Natural killer cell treated with Interleukin-12 subunit alpha and Interleukin-12 subunit beta and Interleukin-15 and Interleukin-18, amount 100 ng/mL, for 72 hours (primary cell): Measurements from ENCODE around the gene TLR9. TPM values are rescaled to one million over a fixed set of nuclear protein-coding genes. Genes with fewer than 3 reads are reported as not detected.

ENCODE experiments used
- ATAC-seq, 2 donors: fragments of 150-1000 bp; cut with Tn5 transposase in 1 of 2; sonication (Bioruptor Pico), chemical (Tn5 transposase) in 1 of 2; 2 replicates each; pipeline ENCODE4 v1.10.0; 2021
- DNase-seq: peaks from one replicate; pipeline ENCODE4 v3.0.0; 2022; ENCODE audit warnings: low spot score
- H3K27ac Mint-ChIP-seq, 2 donors: 1 replicate in 1 of 2; 2 replicates in 1 of 2; pipeline ENCODE4 v1.8.0; 2022; ENCODE audit warnings: mixed read lengths in 2 of 2, mild to moderate bottlenecking in 1 of 2, moderate library complexity in 1 of 2
- H3K27me3 Mint-ChIP-seq, 2 donors: 1 replicate in 1 of 2; 2 replicates in 1 of 2; pipeline ENCODE4 v1.8.0; 2022; ENCODE audit warnings: mixed read lengths in 2 of 2
- H3K36me3 Mint-ChIP-seq: one replicate; pipeline ENCODE4 v1.8.0; 2022; ENCODE audit warnings: mixed read lengths
- H3K4me1 Mint-ChIP-seq, 2 donors: 1 replicate in 1 of 2; 2 replicates in 1 of 2; pipeline ENCODE4 v1.8.0; 2022; ENCODE audit warnings: low read depth in 2 of 2, mixed read lengths in 2 of 2, mild to moderate bottlenecking in 1 of 2
- H3K4me3 Mint-ChIP-seq: one replicate; pipeline ENCODE4 v1.8.0; 2022; ENCODE audit warnings: mixed read lengths
- H3K9me3 Mint-ChIP-seq: 2 replicates; pipeline ENCODE4 v1.8.0; 2022; ENCODE audit warnings: mixed read lengths
- total RNA-seq, 2 donors: library from RNA; stranded (reverse); gene quantifications; one replicate each; pipeline ENCODE4 v1.2.3, GENCODE V29; 2022

Gene TLR9
- total RNA-seq, 2 donors from 2014 or later, result 0.10 to 0.39 TPM

- peaks cover 6% of the 10 kb centered on the region for H3K36me3 Mint-ChIP-seq
- no peaks in the 10 kb centered on the region for H3K9me3 Mint-ChIP-seq
- peak overlapping the region; percentile 79 for H3K4me3 Mint-ChIP-seq
- ATAC-seq (peak; percentile 64 to 68), DNase-seq (no peak)
- H3K27me3 Mint-ChIP-seq, result no peaks in the 10 kb centered on the region
- peaks cover 62 to 74% of the 10 kb centered on the region in 2 donors for H3K4me1 Mint-ChIP-seq
- H3K27ac Mint-ChIP-seq, result peak overlapping the region; percentile 90 to 92
These were observed 18.6 kb upstream of the TLR9 start for GRCh38 chr3:52243791-52244628.

- Mint-ChIP-seq H3K4me3 (no peak overlapping the region), H3K36me3 (peaks cover 6% of the 10 kb centered on the region)
- ATAC-seq, result no peak
These were observed 16.6 kb upstream of the TLR9 start for GRCh38 chr3:52242039-52242438.

GRCh38 chr3:52240886-52241370 lies 15.5 kb upstream of the TLR9 start:
- H3K36me3 Mint-ChIP-seq, result peaks cover 6% of the 10 kb centered on the region
- H3K4me3 Mint-ChIP-seq, result peak overlapping the region; percentile 98
- ATAC-seq (no peak), DNase-seq (no peak)
- peaks cover 43 to 66% of the 10 kb centered on the region in 2 donors for H3K4me1 Mint-ChIP-seq
- H3K27ac Mint-ChIP-seq, result peak overlapping the region; percentile 93
- H3K9me3 Mint-ChIP-seq, result no peaks in the 10 kb centered on the region
- no peaks in the 10 kb centered on the region for H3K27me3 Mint-ChIP-seq

More at GRCh38 chr3:52242039-52242438, 16.6 kb upstream of the TLR9 start:
- Mint-ChIP-seq H3K9me3 (no peaks in the 10 kb centered on the region), H3K27me3 (no peaks in the 10 kb centered on the region), H3K27ac (peak overlapping the region; percentile 54 to 69), H3K4me1 (peaks cover 51 to 67% of the 10 kb centered on the region in 2 donors)
- DNase-seq, result no peak

- peak; percentile 65 for DNase-seq
- no peaks in the 10 kb centered on the region for H3K9me3 Mint-ChIP-seq
- peak overlapping the region; percentile 93 for H3K27ac Mint-ChIP-seq
- peak overlapping the region; percentile 98 for H3K4me3 Mint-ChIP-seq
- H3K27me3 Mint-ChIP-seq, result no peaks in the 10 kb centered on the region
- H3K36me3 Mint-ChIP-seq, result peaks cover 6% of the 10 kb centered on the region
- no peak for ATAC-seq
- H3K4me1 Mint-ChIP-seq, result peaks cover 43 to 69% of the 10 kb centered on the region in 2 donors
These were observed 14.8 kb upstream of the TLR9 start for GRCh38 chr3:52240059-52240885.

- H3K4me1 Mint-ChIP-seq, result peaks cover 36 to 60% of the 10 kb centered on the region in 2 donors
- DNase-seq (peak; percentile 91), ATAC-seq (peak; percentile 94 to 96)
- peak within 1 kb of the TSS; percentile 98 for H3K4me3 Mint-ChIP-seq
- H3K36me3 Mint-ChIP-seq, result peaks cover 6% of the 10 kb centered on the region
- H3K27me3 Mint-ChIP-seq, result no peaks in the 10 kb centered on the region
- H3K9me3 Mint-ChIP-seq, result no peaks in the 10 kb centered on the region
- peak within 1 kb of the TSS; percentile 93 for H3K27ac Mint-ChIP-seq
These were observed 13.6 kb upstream of the TLR9 start, which contains the start of gene TWF2 for GRCh38 chr3:52238761-52239701. TWF2 (minus strand) TSS chr3:52239158; CDS start chr3:52239016, 142 bp downstream.

GRCh38 chr3:52238193-52238760 lies 12.8 kb upstream of the TLR9 start:
- Mint-ChIP-seq H3K27ac (peak overlapping the region; percentile 93), H3K36me3 (peaks cover 6% of the 10 kb centered on the region), H3K27me3 (no peaks in the 10 kb centered on the region), H3K4me1 (peaks cover 34 to 53% of the 10 kb centered on the region in 2 donors), H3K4me3 (peak overlapping the region; percentile 98), H3K9me3 (no peaks in the 10 kb centered on the region)
- peak in 1 of 2 donors; percentile 5 for ATAC-seq
- DNase-seq, result no peak

- Mint-ChIP-seq H3K27ac (peak overlapping the region; percentile 93), H3K27me3 (no peaks in the 10 kb centered on the region), H3K4me1 (peaks cover 34 to 51% of the 10 kb centered on the region in 2 donors), H3K4me3 (peak overlapping the region; percentile 98), H3K9me3 (no peaks in the 10 kb centered on the region), H3K36me3 (peaks cover 6% of the 10 kb centered on the region)
- ATAC-seq, result no peak
- DNase-seq, result no peak
These were observed 12.3 kb upstream of the TLR9 start for GRCh38 chr3:52237657-52238172.

GRCh38 chr3:52237006-52237656 lies 11.7 kb upstream of the TLR9 start:
- peak overlapping the region in 1 of 2 donors; percentile 77 for H3K27ac Mint-ChIP-seq
- no peaks in the 10 kb centered on the region for H3K27me3 Mint-ChIP-seq
- peaks cover 33 to 53% of the 10 kb centered on the region in 2 donors for H3K4me1 Mint-ChIP-seq
- ATAC-seq (no peak), DNase-seq (no peak)
- H3K9me3 Mint-ChIP-seq, result no peaks in the 10 kb centered on the region
- peak overlapping the region; percentile 98 for H3K4me3 Mint-ChIP-seq
- H3K36me3 Mint-ChIP-seq, result peaks cover 6% of the 10 kb centered on the region

GRCh38 chr3:52236424-52236886 lies 11.0 kb upstream of the TLR9 start:
- H3K27ac Mint-ChIP-seq, result peak overlapping the region in 1 of 2 donors; percentile 75
- H3K36me3 Mint-ChIP-seq, result peaks cover 6% of the 10 kb centered on the region

GRCh38 chr3:52234516-52235447 lies 9.3 kb upstream of the TLR9 start:
- peak overlapping the region in 1 of 2 donors; percentile 45 for H3K27ac Mint-ChIP-seq
- no peak overlapping the region for H3K4me3 Mint-ChIP-seq
- peaks cover 6% of the 10 kb centered on the region for H3K36me3 Mint-ChIP-seq
- ATAC-seq (no peak), DNase-seq (no peak)
- H3K27me3 Mint-ChIP-seq, result no peaks in the 10 kb centered on the region
- H3K9me3 Mint-ChIP-seq, result no peaks in the 10 kb centered on the region
- H3K4me1 Mint-ChIP-seq, result peaks cover 20 to 40% of the 10 kb centered on the region in 2 donors

More at GRCh38 chr3:52236424-52236886, 11.0 kb upstream of the TLR9 start:
- Mint-ChIP-seq H3K27me3 (no peaks in the 10 kb centered on the region), H3K4me3 (peak overlapping the region; percentile 34), H3K4me1 (peaks cover 31 to 51% of the 10 kb centered on the region in 2 donors), H3K9me3 (no peaks in the 10 kb centered on the region)
- no peak for DNase-seq
- ATAC-seq, result no peak

- no peaks in the 10 kb centered on the region for H3K9me3 Mint-ChIP-seq
- H3K4me1 Mint-ChIP-seq, result peaks cover 13 to 34% of the 10 kb centered on the region in 2 donors
- no peak for ATAC-seq
- DNase-seq, result no peak
- peak overlapping the region in 1 of 2 donors; percentile 47 for H3K27ac Mint-ChIP-seq
- no peaks in the 10 kb centered on the region for H3K36me3 Mint-ChIP-seq
- H3K27me3 Mint-ChIP-seq, result no peaks in the 10 kb centered on the region
- H3K4me3 Mint-ChIP-seq, result no peak overlapping the region
These were observed 8.5 kb upstream of the TLR9 start for GRCh38 chr3:52233968-52234367.
